GM21526 (cell line): ENCODE measurements around the gene LCE3D.

ENCODE experiments used
- ATAC-seq: cut with Tn5 transposase; IDR thresholded peaks from one replicate; pipeline ENCODE4 v1.9.1; 2021; ENCODE audit warnings: moderate library complexity; ENCODE audit not compliant: unreplicated experiment, low FRiP score

The LCE3D gene

GRCh38 chr1:152533327-152533938 is 46.9 kb downstream of the LCE3D start:
- ATAC-seq, result no peak
